GM12801 (cell line): Measurements from ENCODE around the gene TM4SF20.

ENCODE experiments used
- TF ChIP-seq, protein P1 (sequence below): IDR thresholded peaks from one replicate; pipeline ENCODE4 v1.5.1; 2011; ENCODE audit warnings: control low read depth; ENCODE audit not compliant: insufficient read length; ENCODE audit errors: extremely low read depth

The TM4SF20 gene

DNA sequence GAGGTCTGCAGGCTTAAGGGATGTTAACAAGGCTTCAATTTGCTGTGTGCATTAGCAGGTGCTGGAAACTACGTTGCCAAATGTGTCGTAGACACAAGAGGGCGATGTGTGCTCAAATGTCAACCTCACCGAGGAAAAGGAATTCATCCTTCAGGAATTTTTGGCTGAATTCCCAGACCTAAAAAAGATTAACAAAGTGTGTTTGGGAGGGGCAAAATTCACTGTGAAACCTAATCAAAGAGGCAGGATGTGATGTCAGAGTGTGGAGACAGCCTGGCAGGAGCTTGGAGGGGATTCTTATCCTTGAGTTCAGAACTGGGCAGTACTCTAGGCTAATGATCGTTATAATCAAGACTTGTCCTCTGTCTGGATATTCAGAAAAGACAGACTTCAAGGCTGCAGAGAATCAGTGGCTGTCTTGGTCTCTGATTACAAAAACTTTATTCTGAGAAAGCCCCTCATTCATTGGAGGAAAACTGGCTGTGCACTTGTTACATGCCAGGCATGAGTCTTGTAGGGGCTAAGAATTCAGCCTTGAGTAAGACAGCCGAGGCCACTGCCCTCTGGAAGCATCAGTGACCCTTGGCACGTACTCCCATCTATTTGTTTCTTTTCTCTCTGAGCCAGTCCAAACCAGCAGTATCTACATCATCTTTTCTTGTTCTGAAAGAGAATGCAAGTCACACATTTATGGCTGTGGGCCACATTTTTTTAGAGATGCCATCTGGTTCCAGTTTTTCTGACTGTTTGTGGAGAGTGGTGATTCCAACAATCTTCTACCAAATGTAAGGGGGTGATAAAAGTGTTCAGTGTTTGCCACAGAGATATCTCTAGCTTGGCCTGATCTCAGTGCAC is 27.3 kb upstream of the TM4SF20 start:
- TF ChIP-seq, protein P1, sequence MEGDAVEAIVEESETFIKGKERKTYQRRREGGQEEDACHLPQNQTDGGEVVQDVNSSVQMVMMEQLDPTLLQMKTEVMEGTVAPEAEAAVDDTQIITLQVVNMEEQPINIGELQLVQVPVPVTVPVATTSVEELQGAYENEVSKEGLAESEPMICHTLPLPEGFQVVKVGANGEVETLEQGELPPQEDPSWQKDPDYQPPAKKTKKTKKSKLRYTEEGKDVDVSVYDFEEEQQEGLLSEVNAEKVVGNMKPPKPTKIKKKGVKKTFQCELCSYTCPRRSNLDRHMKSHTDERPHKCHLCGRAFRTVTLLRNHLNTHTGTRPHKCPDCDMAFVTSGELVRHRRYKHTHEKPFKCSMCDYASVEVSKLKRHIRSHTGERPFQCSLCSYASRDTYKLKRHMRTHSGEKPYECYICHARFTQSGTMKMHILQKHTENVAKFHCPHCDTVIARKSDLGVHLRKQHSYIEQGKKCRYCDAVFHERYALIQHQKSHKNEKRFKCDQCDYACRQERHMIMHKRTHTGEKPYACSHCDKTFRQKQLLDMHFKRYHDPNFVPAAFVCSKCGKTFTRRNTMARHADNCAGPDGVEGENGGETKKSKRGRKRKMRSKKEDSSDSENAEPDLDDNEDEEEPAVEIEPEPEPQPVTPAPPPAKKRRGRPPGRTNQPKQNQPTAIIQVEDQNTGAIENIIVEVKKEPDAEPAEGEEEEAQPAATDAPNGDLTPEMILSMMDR: no peak

DNA sequence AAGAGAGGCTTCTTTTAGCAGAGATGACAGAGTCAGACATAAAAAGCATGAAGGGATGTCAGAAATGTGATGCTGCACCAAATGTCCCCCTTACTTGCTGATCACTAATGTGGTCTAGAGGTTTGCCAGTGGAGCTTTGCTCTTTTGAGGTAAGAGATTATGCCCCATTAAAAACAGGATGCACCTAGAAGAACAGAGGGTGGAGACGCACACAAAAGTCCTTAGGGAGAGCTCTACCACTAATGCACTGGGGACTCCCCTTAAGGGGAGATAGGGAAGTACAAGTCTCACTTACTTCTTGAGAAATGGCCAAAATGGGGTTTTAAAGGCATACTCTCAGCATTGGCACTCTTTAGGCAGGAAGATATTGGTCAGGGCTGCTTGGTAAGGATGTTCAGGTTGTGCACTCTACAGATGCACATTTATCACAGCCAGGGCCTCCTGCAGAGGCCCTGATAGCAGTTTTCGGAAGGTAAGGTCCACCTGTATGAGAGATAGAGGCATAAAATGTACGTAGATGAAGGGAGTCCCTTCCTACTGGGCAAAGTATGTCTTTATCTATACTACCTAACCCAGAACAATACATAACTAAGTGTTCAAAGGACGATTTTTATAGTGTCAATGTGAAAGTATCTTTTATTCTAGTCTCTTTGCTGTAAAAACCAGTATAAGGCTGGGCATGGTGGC is 25.6 kb upstream of the TM4SF20 start:
- TF ChIP-seq, protein P1: no peak

DNA sequence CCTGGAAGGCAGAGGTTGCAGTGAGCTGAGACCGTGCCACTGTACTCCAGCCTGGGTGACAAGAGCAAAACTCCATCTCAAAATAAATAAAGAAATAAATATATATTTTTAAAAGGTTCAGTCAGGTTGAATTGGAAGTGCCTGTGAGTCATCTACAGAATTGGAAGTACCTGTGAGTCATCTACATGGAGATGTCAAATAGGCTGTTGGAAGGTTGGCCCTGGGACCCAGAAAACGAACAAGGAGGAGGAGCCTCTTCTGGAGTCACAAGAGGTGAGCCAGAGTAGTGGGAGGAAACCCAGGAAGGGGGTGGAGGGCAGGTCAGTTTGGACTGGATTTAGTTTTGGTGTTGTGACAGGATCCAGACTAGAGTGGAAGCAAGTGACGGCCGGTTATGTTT is 23.9 kb upstream of the TM4SF20 start:
- TF ChIP-seq, protein P1: no peak

GRCh38 chr2:227402321-227402720 is 23.2 kb upstream of the TM4SF20 start:
- TF ChIP-seq, protein P1: no peak

- TF ChIP-seq, protein P1: no peak
These were observed 22.4 kb upstream of the TM4SF20 start for GRCh38 chr2:227401550-227401949.

DNA sequence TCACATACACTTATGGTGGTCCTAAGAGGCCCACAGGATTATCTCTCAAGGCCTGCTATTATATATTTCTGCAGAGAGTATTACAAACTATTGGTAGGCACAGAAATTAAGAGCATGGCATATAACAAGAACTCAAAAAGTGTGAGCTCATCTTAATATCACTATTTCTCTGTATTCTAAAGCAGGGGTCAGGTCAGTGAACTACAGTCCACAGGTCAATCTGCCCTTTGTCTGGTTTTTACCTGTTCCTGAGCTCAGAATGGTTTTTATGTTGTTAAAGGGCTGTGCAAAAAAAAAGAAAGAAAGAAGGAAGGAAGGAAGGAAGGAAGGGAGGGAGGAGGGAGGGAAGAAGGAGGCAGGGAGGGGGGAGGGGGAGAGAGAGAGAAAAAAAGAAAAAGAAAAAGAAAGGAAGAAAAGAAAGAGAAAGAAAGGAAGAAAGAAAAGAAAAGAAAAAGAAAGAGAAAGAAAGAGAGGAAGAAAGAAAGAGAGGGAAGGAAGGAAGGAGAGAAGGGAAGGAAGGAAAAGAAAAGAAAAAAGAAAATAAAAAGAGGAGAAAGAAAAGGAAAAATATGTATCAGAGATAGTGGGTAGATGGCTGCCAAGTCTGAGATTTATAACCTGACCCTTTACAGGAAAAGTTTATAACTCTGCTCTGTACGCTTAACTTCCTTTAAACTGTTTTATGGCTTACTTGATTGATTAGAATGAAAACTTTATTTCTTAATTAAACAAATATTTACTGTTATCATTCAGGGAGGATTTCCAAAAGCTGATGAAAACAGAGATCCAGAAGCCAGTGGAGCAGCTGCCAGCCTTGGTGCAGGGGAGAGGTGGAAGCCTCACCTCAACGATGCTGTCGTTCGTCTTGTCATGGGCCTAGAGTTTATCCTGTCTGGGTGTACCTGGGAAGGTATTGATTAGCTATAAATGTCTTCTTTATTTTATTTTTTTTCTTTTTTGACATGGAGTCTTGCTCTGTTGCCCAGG is 19.9 kb upstream of the TM4SF20 start:
- TF ChIP-seq, protein P1: no peak

- TF ChIP-seq, protein P1: no peak
These were observed 18.5 kb upstream of the TM4SF20 start for GRCh38 chr2:227397562-227397961.
